K562 (cell line): ENCODE data around the gene ROBO3. TPM values are rescaled to one million over a fixed set of nuclear protein-coding genes. Genes with fewer than 3 reads are reported as not detected.
A peak's percentile ranks its signal among the peaks of the same experiment; 100 is the strongest.

ENCODE experiments used
- ATAC-seq: fragments of 200-7000 bp; cut with Tn5 transposase; 3 replicates; pipeline ENCODE4 v1.9.1; 2020; ENCODE audit warnings: moderate library complexity
- BruUV-seq: library from RNA; stranded (reverse); fragments of 400-500 nt; replicated peaks from 2 replicates; lab custom pipeline; 2021; lab: Mats Ljungman, UMichigan
- CTCF ChIA-PET: fragments of 300-600 bp; formaldehyde crosslinking; extraction: SDS; loops from one replicate; lab custom pipeline; 2021; ENCODE audit warnings: low intra/inter-chr PET ratio; lab: Yijun Ruan, JAX
- POLR2A ChIA-PET: fragments of 300-600, 350-650 bp; sonication (Branson Sonifier 250); formaldehyde crosslinking; extraction: SDS; loops from one replicate; lab custom pipeline; 2021; ENCODE audit warnings: antibody characterized with exemption, inconsistent platforms; lab: Yijun Ruan, JAX
- DNase-seq, 4 experiments: peaks; one replicate each; pipeline versions ENCODE4 v3.0.0 to v3.0.0-alpha.2; 2011 to 2018; ENCODE audit warnings: low spot score in 3 of 4, mixed read lengths in 3 of 4; ENCODE audit errors: extremely low read depth in 1 of 4
- FAIRE-seq: peaks from 2 replicates; lab custom pipeline; 2011; peaks lifted over from hg19 to GRCh38; lab: Jason Lieb, UNC
- H2AFZ ChIP-seq: 2 replicates; pipeline ENCODE4 v1.6.0; 2011; ENCODE audit warnings: low read depth, low read length, control low read depth, inconsistent platforms
- H3K27ac ChIP-seq: fragments of 200-600 bp; 3 replicates; pipeline ENCODE4 v1.8.0; 2011; ENCODE audit warnings: low read depth, mild to moderate bottlenecking, control low read depth, inconsistent platforms, low read length, moderate library complexity, mixed read lengths; ENCODE audit errors: extremely low read depth
- H3K27me3 ChIP-seq, 2 experiments: fragments of 300-600 bp in 1 of 2; 2 replicates in 1 of 2; 3 replicates in 1 of 2; pipeline versions ENCODE4 v1.6.0 to v1.8.0; 2011; ENCODE audit warnings: inconsistent platforms in 2 of 2, low read length in 2 of 2, mild to moderate bottlenecking in 1 of 2, mixed read lengths in 1 of 2, moderate library complexity in 1 of 2; ENCODE audit not compliant: control insufficient read depth in 2 of 2, insufficient read depth in 2 of 2
- H3K36me3 ChIP-seq: fragments of 300-600 bp; 3 replicates; pipeline ENCODE4 v1.8.0; 2011; ENCODE audit warnings: mild to moderate bottlenecking, low read length, inconsistent platforms; ENCODE audit not compliant: control insufficient read depth, insufficient read depth
- H3K4me1 ChIP-seq, 2 experiments: fragments of 200-600 bp in 1 of 2; replicated peaks in 1 of 2; 2 replicates in 1 of 2; 3 replicates in 1 of 2; pipeline versions ENCODE4 v1.5.1 to v1.8.0; 2011; ENCODE audit warnings: inconsistent platforms in 2 of 2, low read length in 2 of 2, mild to moderate bottlenecking in 1 of 2, mixed read lengths in 1 of 2, moderate library complexity in 1 of 2; ENCODE audit not compliant: control insufficient read depth in 2 of 2, insufficient read depth in 2 of 2
- H3K4me2 ChIP-seq: 2 replicates; pipeline ENCODE4 v1.6.1; 2011; ENCODE audit warnings: low read length, control low read depth, inconsistent platforms, mixed read lengths; ENCODE audit not compliant: insufficient read depth
- H3K4me3 ChIP-seq: fragments of 200-600 bp; sonication (generic), shearing (Covaris generic); 2 replicates; pipeline ENCODE4 v1.5.1; 2016; ENCODE audit warnings: control low read depth, inconsistent platforms
- H3K79me2 ChIP-seq: fragments of 200-600 bp; 3 replicates; pipeline ENCODE4 v1.8.0; 2011; ENCODE audit warnings: low read length, inconsistent platforms; ENCODE audit not compliant: control insufficient read depth, insufficient read depth
- H3K9ac ChIP-seq, 2 experiments: 2 replicates each; pipeline versions ENCODE4 v1.6.0 to v1.6.1; 2011; ENCODE audit warnings: low read depth in 2 of 2, low read length in 2 of 2, control low read depth in 1 of 2, inconsistent platforms in 1 of 2, mild to moderate bottlenecking in 1 of 2, mixed read lengths in 1 of 2; ENCODE audit not compliant: insufficient read depth in 1 of 2
- H3K9me1 ChIP-seq: one replicate; pipeline ENCODE4 v1.6.0; 2011; ENCODE audit warnings: inconsistent platforms, mild to moderate bottlenecking, low read length, moderate library complexity; ENCODE audit not compliant: control insufficient read depth, insufficient read depth
- H3K9me3 ChIP-seq: replicated peaks from 2 replicates; pipeline ENCODE4 v1.5.1; 2011; ENCODE audit warnings: low read depth, low read length, inconsistent platforms; ENCODE audit not compliant: control insufficient read depth, insufficient read depth
- H4K20me1 ChIP-seq: replicated peaks from 2 replicates; pipeline ENCODE4 v1.6.1; 2011; ENCODE audit warnings: low read length, inconsistent platforms, mixed read lengths; ENCODE audit not compliant: control insufficient read depth, insufficient read depth
- BMI1 ChIP-seq: fragments of 150-350 bp; IDR thresholded peaks from 2 replicates; pipeline ENCODE4 v1.6.1; 2014; ENCODE audit warnings: low read length
- CHAMP1 ChIP-seq: fragments of 450-650 bp; IDR thresholded peaks from 2 replicates; pipeline ENCODE4 v1.6.1; 2016; ENCODE audit warnings: mild to moderate bottlenecking
- HDAC3 ChIP-seq: fragments of 450-650 bp; IDR thresholded peaks from 2 replicates; pipeline ENCODE4 v1.6.1; 2018; ENCODE audit warnings: borderline replicate concordance, mild to moderate bottlenecking, moderate library complexity; ENCODE audit not compliant: partially characterized antibody
- PHTF2 ChIP-seq: fragments of 250-450 bp; sonication (Bioruptor Pico); IDR thresholded peaks from 2 replicates; pipeline ENCODE4 v1.5.0; 2021; ENCODE audit warnings: mild to moderate bottlenecking
- PRMT5 ChIP-seq: sonication (generic); formaldehyde crosslinking; IDR thresholded peaks from 2 replicates; pipeline ENCODE4 v1.5.0; 2020; ENCODE audit warnings: missing genetic modification reagents
- RAD21 ChIP-seq, 2 experiments: fragments of 250-450 bp in 1 of 2; fragments of 450-650 bp in 1 of 2; sonication (Bioruptor Pico) in 1 of 2; formaldehyde crosslinking in 1 of 2; IDR thresholded peaks in 1 of 2; conservative IDR thresholded peaks in 1 of 2; 2 replicates each; pipeline versions ENCODE4 v1.4.0 to v1.8.0; 2020 to 2022; ENCODE audit warnings: mild to moderate bottlenecking in 2 of 2, moderate library complexity in 1 of 2
- RBM15 ChIP-seq: fragments of 200-400 bp; formaldehyde crosslinking; IDR thresholded peaks from 2 replicates; pipeline ENCODE4 v1.6.1; 2018; ENCODE audit warnings: mild to moderate bottlenecking, low read length, moderate library complexity; ENCODE audit not compliant: insufficient read depth
- RERE ChIP-seq: sonication (generic); formaldehyde crosslinking; IDR thresholded peaks from 2 replicates; pipeline ENCODE4 v1.8.0; 2023; ENCODE audit warnings: missing genetic modification reagents, mild to moderate bottlenecking, borderline replicate concordance
- SAP30 ChIP-seq: fragments of 200-600 bp; sonication (generic); IDR thresholded peaks from 2 replicates; pipeline ENCODE4 v1.6.1; 2012; ENCODE audit warnings: borderline replicate concordance, low read depth, mild to moderate bottlenecking, moderate library complexity, low read length, control low read depth, inconsistent platforms; ENCODE audit not compliant: insufficient read depth, poor library complexity, severe bottlenecking
- SMAD3 ChIP-seq: fragments of 450-650 bp; formaldehyde crosslinking; conservative IDR thresholded peaks from 2 replicates; pipeline ENCODE4 v1.4.0; 2020; ENCODE audit warnings: mild to moderate bottlenecking
- SMC3 ChIP-seq: conservative IDR thresholded peaks from 2 replicates; pipeline ENCODE4 v1.6.1; 2011; ENCODE audit warnings: low read depth, low read length, improper control_type of control experiment; ENCODE audit not compliant: insufficient read depth
- ZNF174 ChIP-seq: fragments of 250-450 bp; sonication (Bioruptor Pico); IDR thresholded peaks from 2 replicates; pipeline ENCODE4 v1.4.0; 2020; ENCODE audit warnings: mild to moderate bottlenecking
- ZNF316 ChIP-seq: fragments of 450-650 bp; IDR thresholded peaks from 2 replicates; pipeline ENCODE4 v1.6.1; 2016
- ZNF511 ChIP-seq: sonication (generic); formaldehyde crosslinking; IDR thresholded peaks from 2 replicates; pipeline ENCODE4 v1.8.0; 2022; ENCODE audit warnings: mild to moderate bottlenecking, missing genetic modification reagents
- WGBS: fragments of 100-300 bp; shearing (Covaris generic); methylation state at CpG from one replicate; pipeline ENCODE4 v1.1.6; 2016; ENCODE audit warnings: low coverage, mixed read lengths; ENCODE audit not compliant: insufficient coverage; ENCODE audit errors: missing lambda C conversion rate; 5-methylcytosine and 5-hydroxymethylcytosine counted together
- in situ Hi-C: fragments of 300-500 bp; cut with MboI; formaldehyde crosslinking; loops from 4 replicates; pipeline ENCODE4 v1.15.0; 2018; ENCODE audit warnings: inconsistent platforms, mixed read lengths
- intact Hi-C: fragments of 100-400 bp; cut with micrococcal nuclease; formaldehyde crosslinking; loops from 2 replicates; pipeline ENCODE4 v1.14.2; 2022
- polyA plus RNA-seq, 8 experiments: library from polyadenylated mRNA; depleted of rRNA in 4 of 8; stranded (reverse) in 5 of 8; unstranded in 3 of 8; fragments of >200 nt; fragmentation: Nextera tagmentation in 2 of 8; fragmentation: Illumina TruSeq in 1 of 8; extraction: Ambion mirVana in 2 of 8; extraction: Trizol in 1 of 8; gene quantifications; 2 replicates each; pipeline versions ENCODE4 v1.2.1 to v1.2.3, GENCODE V29; 2011 to 2014; ENCODE audit warnings: inconsistent platforms in 1 of 8, missing spikeins in 1 of 8
- total RNA-seq, 7 experiments: library from RNA; depleted of rRNA in 6 of 7; stranded (reverse); fragments of >200 nt in 6 of 7; fragmentation: Illumina TruSeq in 2 of 7; extraction: Trizol in 2 of 7; gene quantifications; 2 replicates each; pipeline versions ENCODE4 v1.2.1 to v1.2.3, GENCODE V29; 2011 to 2021; ENCODE audit warnings: low replicate concordance in 1 of 7

ROBO3 gene
- total and polyA plus RNA-seq, 9 of the 15 experiments (the other 6 are each of a cell fraction or from before 2014, with no cell fraction given), result 0.29 to 1.4 (median 0.97) TPM; not detected in 2

- in situ Hi-C loops, result loop anchor here (25.0 kb wide), 1 partner anchor 805 kb away; no protein-coding TSS in a partner anchor
- Histone ChIP-seq H4K20me1 (no peaks in the 10 kb centered on the region; the same call in none of the 2 replicates), H2AFZ (no peak overlapping the region), H3K4me2 (no peak overlapping the region), H3K27ac (no peak overlapping the region), H3K79me2 (no peaks in the 10 kb centered on the region), H3K4me1 (peaks cover 5 to 22% of the 10 kb centered on the region in 2 experiments; a peak in 2 of 5 replicates), H3K9ac (no peak overlapping the region), H3K9me3 (no peaks in the 10 kb centered on the region), H3K9me1 (peaks cover 3% of the 10 kb centered on the region), H3K27me3 (peaks cover 34 to 83% of the 10 kb centered on the region in 2 experiments), H3K36me3 (no peaks in the 10 kb centered on the region), H3K4me3 (no peak overlapping the region)
- ChIA-PET POLR2A (no interaction called here), CTCF (interaction anchor here (2.2 kb wide), 2 partner anchors 30 to 199 kb away, joined by 7 to 17 read pairs; no protein-coding TSS in a partner anchor)
- under 1% methylated on average over 8 of the region's 8 CpGs for WGBS
- peak; percentile 37 to 53 (median 50) for DNase-seq
- intact Hi-C loops, result loop anchor here (10.0 kb wide), 1 partner anchor 803 kb away; no protein-coding TSS in a partner anchor
- FAIRE-seq, result peak; percentile 29
- BruUV-seq, result no TSS peak
- ATAC-seq, result peak; percentile 80
- 0 out of 2 replicates have a peak, but pooled peaks have one; percentile 6 for TF ChIP-seq SMC3
- TF ChIP-seq RBM15, result no peak
- no peak for TF ChIP-seq PHTF2 (CRISPR knock-in tag)
- TF ChIP-seq CHAMP1, result no peak
- no peak for TF ChIP-seq ZNF316
- peak; percentile 22 to 40; a peak in 3 of 4 replicates for TF ChIP-seq RAD21 (CRISPR knock-in tag; conservative IDR thresholded peaks at IDR 0.05 in 1 of 2, IDR thresholded peaks at IDR 0.05 in 1 of 2)
- no peak for TF ChIP-seq HDAC3
- no peak for TF ChIP-seq ZNF511
- no peak for TF ChIP-seq BMI1
- no peak for TF ChIP-seq SMAD3 (CRISPR knock-in tag)
- no peak for TF ChIP-seq ZNF174
- no peak for TF ChIP-seq RERE (CRISPR knock-in tag)
- no peak for TF ChIP-seq PRMT5 (CRISPR knock-in tag)
- no peak for TF ChIP-seq SAP30
These were observed 2.5 kb downstream of the ROBO3 start for GRCh38 chr11:124867700-124868099.
